Stomach (tissue), 4 donors: Measurements from ENCODE around the gene DDB1.

Experiments used
- POLR2A ChIP-seq, 4 donors: fragments of 450-650 bp; IDR thresholded peaks; one replicate each; pipeline ENCODE4 v1.6.1; 2016; ENCODE audit warnings: antibody characterized with exemption in 4 of 4, control low read depth in 2 of 4, mild to moderate bottlenecking in 1 of 4, moderate library complexity in 1 of 4
- POLR2AphosphoS5 ChIP-seq, 3 donors: sonication (generic); formaldehyde crosslinking; IDR thresholded peaks; one replicate each; pipeline ENCODE4 v1.6.1; 2016; ENCODE audit warnings: antibody characterized with exemption in 3 of 3
- TF ChIP-seq, protein P1 (sequence below), 7 experiments: fragments of 450-650 bp in 4 of 7; fragments of 200-600 bp in 3 of 7; sonication (generic) in 3 of 7; IDR thresholded peaks; one replicate each; pipeline ENCODE4 v1.5.1; 2016 to 2019; ENCODE audit warnings: antibody characterized with exemption in 7 of 7, control low read depth in 2 of 7, mild to moderate bottlenecking in 1 of 7

- TF ChIP-seq, protein P1, sequence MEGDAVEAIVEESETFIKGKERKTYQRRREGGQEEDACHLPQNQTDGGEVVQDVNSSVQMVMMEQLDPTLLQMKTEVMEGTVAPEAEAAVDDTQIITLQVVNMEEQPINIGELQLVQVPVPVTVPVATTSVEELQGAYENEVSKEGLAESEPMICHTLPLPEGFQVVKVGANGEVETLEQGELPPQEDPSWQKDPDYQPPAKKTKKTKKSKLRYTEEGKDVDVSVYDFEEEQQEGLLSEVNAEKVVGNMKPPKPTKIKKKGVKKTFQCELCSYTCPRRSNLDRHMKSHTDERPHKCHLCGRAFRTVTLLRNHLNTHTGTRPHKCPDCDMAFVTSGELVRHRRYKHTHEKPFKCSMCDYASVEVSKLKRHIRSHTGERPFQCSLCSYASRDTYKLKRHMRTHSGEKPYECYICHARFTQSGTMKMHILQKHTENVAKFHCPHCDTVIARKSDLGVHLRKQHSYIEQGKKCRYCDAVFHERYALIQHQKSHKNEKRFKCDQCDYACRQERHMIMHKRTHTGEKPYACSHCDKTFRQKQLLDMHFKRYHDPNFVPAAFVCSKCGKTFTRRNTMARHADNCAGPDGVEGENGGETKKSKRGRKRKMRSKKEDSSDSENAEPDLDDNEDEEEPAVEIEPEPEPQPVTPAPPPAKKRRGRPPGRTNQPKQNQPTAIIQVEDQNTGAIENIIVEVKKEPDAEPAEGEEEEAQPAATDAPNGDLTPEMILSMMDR (IDR thresholded peaks at IDR 0.05): no peak
- no peak for TF ChIP-seq POLR2AphosphoS5 (IDR thresholded peaks at IDR 0.05)
- TF ChIP-seq POLR2A (IDR thresholded peaks at IDR 0.05): no peak
These were observed 23.2 kb downstream of the DDB1 start for GRCh38 chr11:61309739-61310138.
